MM.1S (cell line): Measurements from ENCODE around the gene RCVRN.

Experiments
- DNase-seq: peaks from one replicate; pipeline ENCODE4 v3.0.0-alpha.2; 2015
- H2AFZ ChIP-seq: fragments of 300-600 bp; sonication (generic); 2 replicates; pipeline ENCODE4 v1.6.0; 2016; ENCODE audit warnings: antibody characterized with exemption, low read length
- H3F3A ChIP-seq: fragments of 300-600 bp; sonication (generic); 2 replicates; pipeline ENCODE4 v1.6.1; 2016; ENCODE audit warnings: mild to moderate bottlenecking, antibody characterized with exemption, low read length, moderate library complexity, mixed read lengths; ENCODE audit not compliant: insufficient read depth
- H3K27ac ChIP-seq: fragments of 300-600 bp; sonication (generic); 2 replicates; pipeline ENCODE4 v1.5.1; 2016; ENCODE audit warnings: mild to moderate bottlenecking, low read length
- H3K27me3 ChIP-seq: fragments of 300-600 bp; sonication (generic); replicated peaks from 2 replicates; pipeline ENCODE4 v1.6.0; 2016; ENCODE audit warnings: low read length; ENCODE audit not compliant: insufficient read depth
- H3K36me3 ChIP-seq: fragments of 300-600 bp; sonication (generic); replicated peaks from 2 replicates; pipeline ENCODE4 v1.6.1; 2016; ENCODE audit warnings: mild to moderate bottlenecking, low read length, mixed read lengths; ENCODE audit not compliant: insufficient read depth
- H3K4me1 ChIP-seq: fragments of 300-600 bp; sonication (generic); 2 replicates; pipeline ENCODE4 v1.6.1; 2016; ENCODE audit warnings: low read length, mixed read lengths
- H3K4me2 ChIP-seq: fragments of 300-600 bp; sonication (generic); 2 replicates; pipeline ENCODE4 v1.6.0; 2016; ENCODE audit warnings: low read depth, low read length
- H3K4me3 ChIP-seq: fragments of 300-600 bp; sonication (generic); 2 replicates; pipeline ENCODE4 v1.5.1; 2016; ENCODE audit warnings: low read length, mixed read lengths
- H3K79me2 ChIP-seq: fragments of 300-600 bp; sonication (generic); 2 replicates; pipeline ENCODE4 v1.6.1; 2016; ENCODE audit warnings: mixed run types, low read length, mixed read lengths
- H3K9ac ChIP-seq: fragments of 300-600 bp; sonication (generic); 2 replicates; pipeline ENCODE4 v1.6.1; 2016; ENCODE audit warnings: low read length, mixed read lengths
- H3K9me2 ChIP-seq: fragments of 300-600 bp; sonication (generic); replicated peaks from 2 replicates; pipeline ENCODE4 v1.6.1; 2016; ENCODE audit warnings: mild to moderate bottlenecking, low read length, mixed read lengths; ENCODE audit not compliant: insufficient read depth
- H3K9me3 ChIP-seq: fragments of 300-600 bp; sonication (generic); replicated peaks from 2 replicates; pipeline ENCODE4 v1.6.1; 2016; ENCODE audit warnings: mild to moderate bottlenecking, low read length, mixed read lengths; ENCODE audit not compliant: insufficient read depth
- H4K20me1 ChIP-seq: fragments of 300-600 bp; sonication (generic); 2 replicates; pipeline ENCODE4 v1.6.1; 2016; ENCODE audit warnings: mild to moderate bottlenecking, low read length, moderate library complexity, mixed read lengths; ENCODE audit not compliant: insufficient read depth
- EZH2 ChIP-seq: fragments of 300-600 bp; sonication (generic); optimal IDR thresholded peaks from 2 replicates; pipeline ENCODE3; 2017; ENCODE audit warnings: low read depth, mild to moderate bottlenecking, antibody characterized with exemption, low read length, mixed read lengths
- EZH2phosphoT487 ChIP-seq: fragments of 300-600 bp; sonication (generic); IDR thresholded peaks from 2 replicates; pipeline ENCODE4 v1.6.1; 2018; ENCODE audit warnings: antibody characterized with exemption, low read length
- TF ChIP-seq, protein P1 (sequence below): fragments of 300-600 bp; sonication (generic); IDR thresholded peaks from 2 replicates; pipeline ENCODE4 v1.5.1; 2016; ENCODE audit warnings: antibody characterized with exemption, low read length, mixed read lengths

RCVRN gene

DNA sequence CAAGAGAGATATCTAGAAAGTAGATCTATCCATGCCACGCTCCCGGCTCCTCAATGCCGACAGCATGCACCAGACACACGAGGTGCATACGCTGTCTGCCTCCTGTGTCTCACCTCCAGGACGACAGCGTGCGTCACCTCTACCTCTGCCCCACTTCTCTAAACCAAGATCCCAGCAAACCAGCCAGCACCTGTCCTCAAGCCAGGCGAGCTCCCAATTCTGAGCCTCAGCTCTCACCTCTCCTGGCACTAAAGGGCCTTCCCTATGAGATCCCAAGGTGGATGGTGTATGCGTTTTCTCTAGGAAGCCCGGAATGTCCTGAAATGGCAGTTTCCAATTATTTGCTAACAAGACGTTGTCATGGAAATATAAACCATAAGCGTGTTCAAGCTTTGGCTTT lies 36.2 kb upstream of the RCVRN start:
- Histone ChIP-seq H3K4me2 (no peak overlapping the region), H3K36me3 (no peaks in the 10 kb centered on the region), H3K79me2 (no peaks in the 10 kb centered on the region), H3K27me3 (no peaks in the 10 kb centered on the region), H2AFZ (no peak overlapping the region), H3F3A (no peaks in the 10 kb centered on the region), H3K9me2 (no peaks in the 10 kb centered on the region), H3K4me3 (no peak overlapping the region), H3K9ac (no peak overlapping the region), H4K20me1 (no peaks in the 10 kb centered on the region), H3K27ac (no peak overlapping the region), H3K9me3 (no peaks in the 10 kb centered on the region), H3K4me1 (no peaks in the 10 kb centered on the region)
- TF ChIP-seq EZH2phosphoT487 (no peak), EZH2 (no peak)
- TF ChIP-seq, protein P1, sequence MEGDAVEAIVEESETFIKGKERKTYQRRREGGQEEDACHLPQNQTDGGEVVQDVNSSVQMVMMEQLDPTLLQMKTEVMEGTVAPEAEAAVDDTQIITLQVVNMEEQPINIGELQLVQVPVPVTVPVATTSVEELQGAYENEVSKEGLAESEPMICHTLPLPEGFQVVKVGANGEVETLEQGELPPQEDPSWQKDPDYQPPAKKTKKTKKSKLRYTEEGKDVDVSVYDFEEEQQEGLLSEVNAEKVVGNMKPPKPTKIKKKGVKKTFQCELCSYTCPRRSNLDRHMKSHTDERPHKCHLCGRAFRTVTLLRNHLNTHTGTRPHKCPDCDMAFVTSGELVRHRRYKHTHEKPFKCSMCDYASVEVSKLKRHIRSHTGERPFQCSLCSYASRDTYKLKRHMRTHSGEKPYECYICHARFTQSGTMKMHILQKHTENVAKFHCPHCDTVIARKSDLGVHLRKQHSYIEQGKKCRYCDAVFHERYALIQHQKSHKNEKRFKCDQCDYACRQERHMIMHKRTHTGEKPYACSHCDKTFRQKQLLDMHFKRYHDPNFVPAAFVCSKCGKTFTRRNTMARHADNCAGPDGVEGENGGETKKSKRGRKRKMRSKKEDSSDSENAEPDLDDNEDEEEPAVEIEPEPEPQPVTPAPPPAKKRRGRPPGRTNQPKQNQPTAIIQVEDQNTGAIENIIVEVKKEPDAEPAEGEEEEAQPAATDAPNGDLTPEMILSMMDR = no peak
- no peak for DNase-seq

GRCh38 chr17:9940841-9941240 lies 35.8 kb upstream of the RCVRN start:
- Histone ChIP-seq H3K4me1 (no peaks in the 10 kb centered on the region), H3K4me3 (no peak overlapping the region), H3K9me2 (no peaks in the 10 kb centered on the region), H3K9ac (no peak overlapping the region), H3F3A (no peaks in the 10 kb centered on the region), H2AFZ (no peak overlapping the region), H3K36me3 (no peaks in the 10 kb centered on the region), H3K27me3 (no peaks in the 10 kb centered on the region), H3K27ac (no peak overlapping the region), H4K20me1 (no peaks in the 10 kb centered on the region), H3K79me2 (no peaks in the 10 kb centered on the region), H3K9me3 (no peaks in the 10 kb centered on the region), H3K4me2 (no peak overlapping the region)
- TF ChIP-seq EZH2 (no peak), EZH2phosphoT487 (no peak)
- TF ChIP-seq, protein P1 = no peak
- DNase-seq = no peak

DNA sequence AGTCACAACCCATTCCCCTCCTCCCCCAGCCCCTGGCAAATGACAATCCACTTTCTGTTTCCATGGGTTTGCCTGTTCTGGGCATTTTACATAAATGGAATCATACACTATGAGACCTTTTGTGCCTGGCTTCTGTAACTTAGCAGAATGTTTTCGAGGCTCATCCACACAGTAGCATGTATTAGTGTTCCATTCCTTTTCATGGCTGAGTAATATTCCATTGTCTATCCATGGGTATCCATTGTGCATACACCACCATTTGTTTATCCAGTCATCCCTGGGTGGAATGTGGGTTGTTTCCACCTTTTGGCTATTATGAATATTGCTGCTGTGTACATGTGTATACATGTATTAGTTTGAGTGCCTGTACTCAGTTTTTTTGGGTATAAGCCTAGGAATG lies 33.7 kb upstream of the RCVRN start:
- Histone ChIP-seq H3K9ac (no peak overlapping the region), H3K27ac (no peak overlapping the region), H3K79me2 (no peaks in the 10 kb centered on the region), H3F3A (no peaks in the 10 kb centered on the region), H3K27me3 (no peaks in the 10 kb centered on the region), H2AFZ (no peak overlapping the region), H3K4me2 (no peak overlapping the region), H3K9me2 (no peaks in the 10 kb centered on the region), H3K9me3 (no peaks in the 10 kb centered on the region), H3K4me3 (no peak overlapping the region), H3K4me1 (no peaks in the 10 kb centered on the region), H3K36me3 (no peaks in the 10 kb centered on the region), H4K20me1 (no peaks in the 10 kb centered on the region)
- TF ChIP-seq EZH2phosphoT487 (no peak), EZH2 (no peak)
- TF ChIP-seq, protein P1 = no peak
- no peak for DNase-seq
